ENCODE measurements around the gene AMELX.

The AMELX gene

DNA sequence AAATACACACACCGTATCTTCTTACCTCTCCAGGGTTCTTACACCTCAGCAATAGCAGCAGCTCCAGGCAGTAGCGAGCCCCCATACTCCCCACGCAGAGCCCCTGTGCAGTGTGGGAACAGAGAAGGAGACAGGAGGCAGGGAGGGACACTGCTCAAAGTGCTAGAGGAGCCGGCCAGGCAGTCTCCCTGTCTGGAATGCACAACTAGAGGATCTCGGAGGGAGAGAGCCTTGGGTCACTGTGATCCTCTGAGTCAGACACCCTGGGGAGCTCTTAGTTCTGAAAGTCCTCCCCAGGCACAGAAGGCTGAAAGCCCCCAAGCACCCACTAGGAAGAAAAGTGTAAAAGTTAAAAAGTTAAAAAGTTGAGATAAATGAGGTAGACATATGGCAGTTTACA, 16.0 kb downstream of the AMELX start:
- no peak for DNase-seq (ENCODE audit: low spot score)

- no peak for DNase-seq (ENCODE audit: low spot score)
Measured at GRCh38 chrX:11311706-11312105, 18.5 kb downstream of the AMELX start.

DNA sequence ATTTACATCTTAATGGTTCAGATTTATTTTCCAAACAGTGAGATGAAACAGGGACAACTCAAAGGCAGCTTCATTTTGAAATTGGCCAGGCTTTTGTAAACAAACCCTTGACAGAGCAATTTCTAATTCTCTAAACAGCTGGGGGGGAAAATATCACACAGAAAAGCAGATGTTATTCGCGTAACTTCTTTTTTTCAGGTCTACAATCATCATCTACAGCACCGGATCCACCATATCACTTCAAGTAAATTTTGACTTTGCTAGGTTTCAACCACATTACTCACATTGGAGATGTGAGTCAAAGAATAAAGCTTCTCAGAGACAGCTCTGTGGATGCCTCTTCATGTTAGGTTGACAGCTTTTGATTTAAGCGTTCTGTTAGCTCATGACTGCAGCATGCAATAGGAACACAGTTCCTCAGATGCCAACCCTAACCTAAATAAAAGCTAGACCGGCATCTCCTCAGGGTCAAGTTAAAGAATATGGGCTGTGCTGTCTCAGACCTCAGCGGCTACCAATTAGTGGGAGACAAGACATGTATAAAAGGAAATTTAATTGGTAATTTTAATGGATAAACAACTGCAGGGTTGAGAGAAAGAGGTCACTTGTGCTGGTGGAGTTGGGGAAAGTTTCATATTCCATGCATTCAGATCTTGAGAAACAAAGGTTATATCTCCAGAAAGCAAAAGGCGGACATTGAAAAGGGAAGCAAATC, 26.8 kb downstream of the AMELX start:
- DNase-seq (ENCODE audit: low spot score) = no peak

DNA sequence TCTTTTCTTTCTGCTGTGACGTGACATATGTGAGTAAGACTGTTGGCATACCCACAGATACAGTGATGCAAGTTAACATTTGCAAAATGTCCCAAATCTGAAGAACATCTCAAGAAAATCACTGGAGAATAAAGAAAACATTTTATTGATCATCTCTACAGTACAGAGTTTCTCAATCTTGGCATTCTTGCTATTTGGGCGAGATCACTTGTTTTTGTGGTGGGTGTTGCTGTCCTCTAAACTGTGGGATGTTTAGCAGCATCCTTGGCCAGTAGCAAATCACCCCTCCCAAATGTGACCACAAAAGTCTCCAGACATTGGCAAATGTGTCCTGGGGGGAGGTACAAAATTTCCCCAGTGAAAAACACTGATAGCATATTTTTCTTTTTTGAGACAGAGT, 28.8 kb downstream of the AMELX start:
- no peak for DNase-seq (ENCODE audit: low spot score)

- no peak for DNase-seq (ENCODE audit: low spot score)
Measured at GRCh38 chrX:11328134-11328533, 34.9 kb downstream of the AMELX start.

DNA sequence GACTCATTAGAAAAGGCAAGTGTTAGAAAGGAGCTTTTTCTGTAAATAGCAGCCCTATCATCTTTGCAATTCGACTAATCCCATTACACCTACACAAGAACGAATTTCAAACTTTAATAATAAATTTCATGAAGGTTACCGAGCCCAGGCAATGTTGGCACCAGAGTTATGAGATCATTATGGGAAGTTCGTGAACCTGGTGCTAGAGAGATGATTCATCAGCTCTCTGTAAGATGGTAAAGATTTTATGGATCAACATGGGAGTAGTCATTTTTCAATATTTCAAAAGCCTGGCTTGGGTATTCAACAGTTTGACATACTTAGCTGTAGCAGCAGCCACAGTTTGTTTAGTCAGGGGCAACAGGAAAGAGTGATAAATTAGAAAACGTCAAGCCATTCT, 35.8 kb downstream of the AMELX start:
- DNase-seq (ENCODE audit: low spot score) = no peak

GRCh38 chrX:11331788-11332187, 38.6 kb downstream of the AMELX start:
- DNase-seq (ENCODE audit: low spot score) = no peak

DNA sequence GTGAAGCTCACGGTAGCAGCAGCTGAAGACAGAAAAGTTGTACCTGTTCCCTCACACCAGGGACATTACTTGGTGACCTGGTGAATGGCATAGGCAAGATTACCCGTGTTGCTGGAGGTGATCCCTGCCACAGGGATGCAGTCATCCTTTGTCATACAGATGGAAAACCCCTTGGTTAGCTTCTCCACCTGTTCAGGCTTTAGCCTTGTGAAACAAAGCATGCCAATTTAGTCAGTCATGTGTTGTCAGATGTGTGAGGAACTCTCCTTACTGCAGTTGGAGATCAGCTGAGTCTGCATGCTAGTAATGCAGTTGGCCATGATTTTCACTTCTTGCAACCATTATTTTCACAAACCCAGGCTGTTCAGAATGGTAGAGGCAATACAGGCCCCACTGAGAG, 41.0 kb downstream of the AMELX start:
- no peak for DNase-seq (ENCODE audit: low spot score)

DNA sequence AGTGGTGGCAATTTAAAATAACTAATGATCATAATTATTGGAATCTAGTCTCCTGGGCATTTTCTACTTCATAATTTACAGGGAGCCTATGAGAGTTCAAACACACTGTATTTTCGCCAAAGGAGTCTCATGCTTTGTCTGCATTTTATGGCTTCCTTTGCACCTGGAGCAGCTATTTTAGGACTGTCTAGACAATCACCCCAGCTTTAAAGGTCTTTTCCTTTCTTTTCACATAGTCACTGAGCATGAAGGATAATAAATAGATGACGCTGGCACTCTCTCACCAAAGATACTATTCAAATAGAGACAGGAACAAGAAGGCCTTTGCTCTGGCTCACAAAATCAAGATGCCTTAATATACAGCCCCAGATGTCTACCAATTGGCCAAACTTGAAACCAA, 43.0 kb downstream of the AMELX start:
- DNase-seq (ENCODE audit: low spot score) = no peak

DNA sequence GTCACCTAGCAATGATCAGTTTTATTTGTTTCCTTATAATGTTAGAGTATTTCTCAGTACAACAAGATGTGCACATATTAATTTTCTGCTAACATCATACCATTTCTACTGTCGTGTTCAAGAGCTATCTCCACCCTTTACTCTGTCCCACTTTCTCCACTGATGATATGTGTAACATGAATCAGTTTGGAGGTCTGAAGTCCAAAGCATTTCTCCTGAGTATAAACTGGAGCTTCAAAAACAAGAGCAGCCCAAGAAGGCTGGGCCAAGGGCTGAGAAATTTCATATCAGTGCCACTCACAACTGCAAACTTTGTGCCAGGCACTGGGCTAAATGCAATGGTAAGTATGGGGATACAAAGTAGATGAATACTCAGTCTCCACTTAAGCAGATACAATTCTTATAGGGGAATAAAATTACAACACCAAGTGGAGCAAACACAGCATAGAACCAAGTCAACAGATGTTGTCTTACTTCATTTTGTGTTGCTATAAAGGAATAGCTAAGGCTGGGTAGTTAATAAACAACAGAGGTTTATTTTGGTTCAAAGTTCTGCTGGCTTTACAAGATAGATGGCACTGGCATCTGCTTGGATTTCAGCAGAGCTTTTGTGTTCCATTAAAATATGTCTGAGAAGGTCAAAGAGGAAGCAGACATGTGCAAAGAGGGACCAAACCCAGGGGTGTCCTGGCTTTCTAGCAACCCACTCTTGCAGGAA, 44.2 kb downstream of the AMELX start:
- DNase-seq (ENCODE audit: low spot score) = no peak

DNA sequence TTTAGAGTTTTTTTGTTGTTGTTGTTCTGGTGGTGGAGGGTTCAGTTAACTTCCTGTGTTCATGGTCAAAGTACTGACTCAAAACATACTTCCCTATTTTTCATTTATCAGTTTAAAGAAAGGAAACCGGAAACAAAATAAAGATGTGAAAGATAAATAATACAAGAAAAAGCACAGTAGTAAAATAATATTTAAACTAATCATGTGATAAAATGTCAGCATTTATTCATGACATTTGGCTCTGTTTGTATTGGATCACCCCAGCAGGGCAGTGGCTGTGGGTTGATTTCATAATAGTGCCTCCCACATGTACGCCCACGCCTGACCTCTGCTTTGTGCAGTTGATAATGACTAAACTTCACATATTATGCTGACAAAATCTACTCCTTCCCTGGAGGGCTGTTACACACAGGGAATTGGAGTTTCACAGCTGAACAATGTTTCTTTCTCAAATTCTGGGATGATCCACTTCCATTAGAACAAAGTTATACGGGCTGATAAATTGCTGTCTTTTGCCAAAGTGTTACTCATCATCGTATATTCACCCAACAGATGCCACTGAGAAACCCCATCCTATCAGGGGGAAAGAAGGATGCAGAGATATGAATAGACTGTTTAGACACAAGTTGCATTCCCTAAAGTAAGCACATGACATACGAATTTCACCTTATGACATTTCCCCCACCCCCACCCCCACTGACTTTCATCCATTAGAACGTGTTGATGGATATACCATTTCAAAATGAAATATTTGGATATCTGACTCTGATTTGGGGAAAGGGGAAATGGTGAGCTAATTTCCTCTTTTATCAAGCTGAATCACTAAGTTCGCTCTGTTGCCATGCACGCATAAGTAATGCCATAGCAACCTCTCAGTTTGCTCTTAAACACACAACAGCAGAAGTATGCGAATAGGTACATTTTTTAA, 48.3 kb downstream of the AMELX start:
- DNase-seq (ENCODE audit: low spot score) = no peak

DNA sequence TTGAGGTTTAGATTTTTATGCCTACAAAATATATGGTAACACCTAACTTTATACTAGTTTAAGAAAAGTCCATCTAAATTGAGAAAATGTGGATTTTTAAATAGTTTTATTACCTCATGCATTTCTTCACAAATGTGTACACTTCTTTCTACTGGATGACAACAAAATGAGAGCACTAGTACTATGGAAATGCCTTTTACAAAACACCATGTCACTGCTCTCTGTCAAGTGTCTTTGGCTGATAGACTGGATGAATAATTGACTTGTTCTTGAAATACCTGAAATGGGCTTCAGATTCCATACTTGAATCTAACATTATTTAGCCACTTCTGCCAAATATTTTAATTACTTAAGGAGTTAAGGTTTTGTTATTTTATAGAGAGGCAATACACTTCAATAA, 49.5 kb downstream of the AMELX start:
- DNase-seq (ENCODE audit: low spot score) = no peak

DNA sequence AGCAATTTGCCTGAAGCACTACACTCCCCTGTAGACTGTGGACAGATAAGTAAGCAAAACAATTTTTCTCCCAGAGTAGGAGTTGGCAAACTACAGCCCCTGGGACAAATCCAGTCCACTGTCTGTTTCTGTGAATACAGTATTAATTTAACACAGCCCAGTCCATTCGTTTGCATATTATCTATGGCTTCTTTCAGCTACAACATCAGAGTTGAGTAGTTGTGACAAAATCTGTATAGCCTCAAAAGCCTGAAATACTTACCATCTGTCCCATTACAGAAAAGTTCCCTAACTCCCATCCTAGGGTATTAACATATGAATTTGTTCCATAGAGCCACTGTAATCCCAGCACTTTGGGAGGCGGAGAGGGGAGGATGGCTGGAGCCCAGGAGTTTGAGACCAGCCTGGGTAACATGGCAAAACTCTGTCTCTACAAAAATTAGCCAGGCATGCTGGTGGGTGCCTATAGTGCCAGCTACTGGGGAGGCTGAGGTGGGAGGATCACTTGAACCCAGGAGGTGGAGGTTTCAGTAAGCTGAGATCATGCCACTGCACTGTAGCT, 53.0 kb downstream of the AMELX start:
- no peak for DNase-seq (ENCODE audit: low spot score)

DNA sequence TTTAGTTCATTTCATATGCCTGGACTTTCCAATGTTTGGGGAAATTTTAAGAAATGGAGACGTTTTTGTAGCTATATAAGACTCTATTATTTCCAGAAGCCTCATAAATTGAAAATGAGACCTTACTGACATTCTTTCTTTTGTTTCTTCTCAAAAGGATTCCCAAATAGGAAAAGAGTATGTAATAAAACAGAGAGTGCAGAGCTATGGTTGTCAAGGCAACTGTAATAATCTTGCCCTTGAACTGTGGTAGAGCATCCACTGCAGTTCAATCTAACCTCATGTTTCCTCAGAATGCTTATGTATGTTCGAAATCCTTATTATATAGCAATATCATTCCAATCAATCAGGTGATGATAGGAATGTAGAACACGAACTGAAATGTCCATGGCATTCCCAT, 54.1 kb downstream of the AMELX start:
- DNase-seq (ENCODE audit: low spot score) = no peak

GRCh38 chrX:11349020-11349419, 55.8 kb downstream of the AMELX start:
- no peak for DNase-seq (ENCODE audit: low spot score)

DNA sequence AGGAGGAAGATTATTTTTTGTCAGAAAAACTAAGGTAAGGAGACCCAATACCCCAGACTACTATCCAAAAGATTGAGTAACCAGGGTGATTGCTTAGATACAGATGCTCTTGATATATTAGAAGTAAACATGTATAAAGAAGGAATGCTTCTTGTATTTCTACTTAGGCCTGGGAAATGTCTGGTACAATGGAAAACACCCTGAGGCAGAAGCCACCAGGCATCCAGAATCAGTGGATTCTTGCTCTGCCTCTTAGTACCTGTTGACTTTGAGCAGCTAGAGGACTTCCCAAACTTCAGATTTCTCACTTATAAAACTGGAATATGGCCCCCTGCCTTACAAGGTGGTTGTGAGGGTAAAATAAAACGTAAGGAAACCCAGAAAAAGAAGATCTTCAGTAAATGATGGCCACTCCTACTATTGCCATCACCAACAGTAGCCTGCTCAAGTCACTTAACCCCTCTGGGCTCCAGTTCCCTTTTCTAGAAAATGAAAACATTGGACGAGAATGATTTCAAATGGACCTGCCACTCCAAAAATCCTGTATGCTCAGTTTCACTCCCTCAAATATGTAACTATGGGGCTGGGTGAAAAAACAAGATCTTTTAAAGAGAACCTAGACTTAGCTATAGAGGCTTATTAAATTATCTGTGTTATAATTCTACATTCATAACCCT, 56.6 kb downstream of the AMELX start:
- no peak for DNase-seq (ENCODE audit: low spot score)
